EH (cell line): ENCODE measurements around the gene RASAL3.
"Not testable (repeated sequence)": the region's sequence is repeated elsewhere in the genome, so short reads cannot be mapped to it uniquely, and the experiment has no call there.

ENCODE experiments used
- DNase-seq: peaks from one replicate; pipeline ENCODE4 v3.0.0-alpha.2; 2015; ENCODE audit warnings: low read depth

RASAL3 gene

DNA sequence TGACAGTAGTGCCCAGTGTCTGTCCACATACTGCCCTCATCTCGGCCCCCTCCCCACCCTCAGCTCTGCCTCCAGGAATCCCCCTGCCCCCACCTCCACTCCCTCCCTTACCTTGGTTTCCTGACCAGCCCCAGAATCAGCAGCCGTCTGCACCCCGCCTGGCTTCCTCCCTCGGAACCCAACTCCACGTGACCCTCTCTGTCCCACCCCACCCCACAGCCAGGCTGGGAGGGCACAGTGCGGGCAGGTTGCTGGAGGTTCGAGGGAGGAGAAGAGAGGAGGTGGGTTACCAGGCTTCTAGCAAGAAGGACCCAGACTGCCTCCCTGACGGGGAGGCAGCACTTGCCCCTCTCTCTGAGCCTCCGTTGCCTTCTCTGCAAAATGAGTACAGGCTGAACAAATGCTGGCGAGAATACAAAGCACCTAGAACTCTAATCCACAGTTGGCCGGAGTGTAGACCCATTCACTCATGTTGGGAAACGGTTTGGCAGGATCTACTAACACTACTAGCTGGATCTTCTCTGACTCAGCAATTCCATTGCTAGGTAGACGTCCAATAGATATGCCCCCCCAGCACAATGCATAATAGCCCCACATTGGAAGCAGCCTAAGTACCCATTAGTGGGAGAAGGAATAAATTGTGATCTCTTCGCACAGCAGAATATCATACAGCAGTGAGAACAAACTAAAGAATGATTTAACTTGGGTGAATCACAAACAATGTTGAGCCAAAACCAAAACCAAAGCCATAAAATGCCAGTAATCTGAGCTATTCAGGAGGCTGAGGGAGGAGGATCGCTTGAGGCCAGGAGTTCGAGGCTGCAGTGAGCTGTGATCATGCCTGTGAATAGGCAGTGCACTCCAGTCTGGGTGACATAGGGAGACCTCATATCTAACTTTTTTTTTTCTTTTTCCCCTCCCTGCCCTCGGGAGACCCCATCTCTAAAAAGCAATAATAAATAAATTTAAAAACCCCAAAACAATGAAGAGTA is at the start of gene RASAL3:
RASAL3 (minus strand) TSS at position 151 of the 992 bp plus-strand sequence. CDS start 186 bp downstream, outside the sequence.
- DNase-seq: no peak

DNA sequence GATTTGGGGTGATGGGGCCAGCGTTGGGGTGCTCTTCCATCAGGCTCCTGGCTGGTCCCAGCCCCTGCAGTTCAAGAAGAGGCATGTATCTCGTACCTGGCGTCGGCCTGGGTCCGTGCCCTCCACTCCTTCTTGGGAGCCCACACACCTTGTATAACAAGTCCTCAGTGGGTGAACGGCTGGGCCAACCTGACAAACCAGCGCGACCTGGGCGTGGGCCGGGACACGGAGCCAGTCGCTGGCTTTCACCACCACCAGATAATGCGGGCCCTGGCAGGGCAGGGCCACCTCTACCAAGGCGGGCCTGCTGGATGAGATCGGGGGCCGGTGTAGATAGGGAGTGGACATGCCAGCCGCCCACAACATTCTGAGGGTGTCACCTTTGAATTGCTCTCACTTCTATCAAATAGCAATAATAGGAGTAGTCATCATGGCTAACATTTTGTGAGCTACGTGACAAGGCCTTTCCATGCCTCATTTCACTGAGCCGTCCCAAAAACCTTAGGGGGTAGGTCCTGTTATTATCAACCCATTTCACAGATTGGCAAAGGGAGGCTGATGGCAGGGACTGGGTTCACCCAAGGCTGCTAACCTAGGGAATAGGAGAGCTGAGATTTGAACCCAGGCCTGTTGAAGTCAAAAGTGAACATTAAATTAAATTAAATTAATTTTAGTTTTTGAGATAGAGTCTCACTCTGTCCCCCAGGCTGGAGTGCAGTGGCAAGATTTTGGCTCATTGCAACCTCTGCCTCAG is 47.5 kb upstream of the RASAL3 start:
- no peak for DNase-seq

GRCh38 chr19:15508035-15508710 is 43.8 kb upstream of the RASAL3 start, which contains the start of gene CYP4F22:
Gene CYP4F22 (plus strand): TSS chr19:15508525. CDS start chr19:15525337, 16,812 bp downstream.
- no peak for DNase-seq

- DNase-seq: no peak
Measured at GRCh38 chr19:15507068-15508034, 43.0 kb upstream of the RASAL3 start.

DNA sequence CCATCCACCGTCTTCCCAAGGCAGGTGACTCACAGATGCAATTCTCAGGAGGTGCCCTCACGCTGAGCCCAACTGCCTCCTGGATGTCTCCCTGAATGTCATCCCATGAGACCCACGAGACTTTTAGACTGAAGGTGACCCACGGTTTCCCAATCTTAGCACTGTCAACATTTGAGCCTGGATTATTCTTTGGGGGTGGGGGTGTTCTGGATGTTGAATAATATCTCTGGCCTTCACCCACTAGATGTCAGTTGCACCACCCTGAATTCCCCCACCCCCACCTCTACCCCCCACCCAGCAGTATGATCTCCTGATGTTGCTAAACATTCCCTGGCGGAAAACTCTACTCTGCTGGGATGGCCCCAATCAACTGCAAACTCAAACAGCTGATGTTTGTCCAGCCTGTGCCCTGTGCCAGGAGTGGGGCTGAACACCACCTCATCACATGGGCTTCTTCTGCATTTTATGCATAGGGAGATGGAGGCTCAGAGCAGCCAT is 41.8 kb upstream of the RASAL3 start:
- no peak for DNase-seq

DNA sequence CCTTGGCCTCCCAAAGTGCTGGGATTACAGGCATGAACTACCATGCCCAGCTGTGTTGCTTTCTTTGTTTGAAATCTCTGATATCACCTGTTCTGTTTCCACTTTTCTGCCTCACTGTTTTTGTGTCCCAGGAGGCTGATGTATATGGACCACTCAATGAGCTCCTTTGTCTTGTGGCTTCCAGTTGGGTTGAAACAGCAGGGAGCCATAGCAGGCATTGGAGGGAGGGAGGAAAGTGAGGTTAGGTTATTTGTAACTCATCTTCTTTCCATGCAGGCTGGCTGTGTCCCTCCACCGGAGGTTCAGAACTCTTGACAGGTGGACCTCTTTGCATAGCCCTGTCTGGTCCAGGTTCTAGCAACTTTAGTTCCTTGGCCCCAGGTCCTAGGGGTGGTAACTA is 37.9 kb upstream of the RASAL3 start:
- no peak for DNase-seq

DNA sequence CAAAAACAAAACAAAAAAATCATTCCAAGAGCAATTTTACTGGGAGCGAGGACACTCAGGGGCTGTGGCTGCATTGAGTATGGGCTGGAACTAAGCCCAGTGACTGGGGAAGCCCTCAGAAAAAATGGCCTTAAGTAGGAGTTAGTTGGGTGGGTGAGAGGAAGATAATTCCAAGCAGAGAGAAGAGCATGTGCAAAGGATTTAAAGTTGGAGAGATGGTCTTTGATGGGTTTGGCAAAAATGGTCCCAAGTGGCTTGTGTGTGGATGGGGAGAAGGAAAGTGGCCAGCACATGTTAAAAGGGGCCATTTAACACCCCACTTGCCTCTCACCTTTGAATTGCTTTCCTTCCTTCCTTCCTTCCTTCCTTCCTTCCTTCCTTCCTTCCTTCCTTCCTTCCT is 37.3 kb upstream of the RASAL3 start:
- no peak for DNase-seq

- no peak for DNase-seq
Measured at GRCh38 chr19:15498910-15499309, 34.6 kb upstream of the RASAL3 start.

DNA sequence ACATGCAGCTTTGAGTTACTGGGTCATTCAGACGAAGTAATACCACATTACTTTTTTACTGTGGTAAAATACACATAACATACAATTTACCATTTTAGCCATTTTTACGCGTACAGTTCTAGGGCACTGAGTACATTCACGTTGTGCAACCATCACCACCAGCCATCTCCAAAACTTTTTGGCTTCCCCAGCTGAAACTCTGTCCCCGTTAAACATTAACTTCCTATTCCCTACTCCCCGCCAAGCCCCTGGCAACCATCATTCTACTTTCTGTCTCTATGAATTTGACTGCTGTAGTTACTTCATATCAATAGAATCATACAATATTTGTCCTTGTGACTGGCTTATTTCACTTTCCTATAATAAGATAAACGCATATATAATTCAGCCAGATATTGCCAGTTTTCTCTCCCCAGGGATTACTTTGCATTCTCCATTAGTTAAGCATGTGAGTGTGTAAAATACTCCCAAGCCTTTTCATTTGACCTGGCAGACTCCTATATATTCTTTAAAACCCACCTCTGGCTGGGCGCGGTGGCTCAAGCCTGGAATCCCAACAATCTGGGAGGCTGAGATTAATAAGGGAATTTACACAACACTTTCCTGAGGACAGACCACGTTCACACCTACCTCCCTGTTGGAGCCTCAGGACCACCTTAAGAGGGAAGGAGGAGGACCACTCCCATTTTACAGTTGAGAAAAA is 34.0 kb upstream of the RASAL3 start:
- no peak for DNase-seq

- no peak for DNase-seq
Measured at GRCh38 chr19:15495151-15495550, 30.8 kb upstream of the RASAL3 start.

DNA sequence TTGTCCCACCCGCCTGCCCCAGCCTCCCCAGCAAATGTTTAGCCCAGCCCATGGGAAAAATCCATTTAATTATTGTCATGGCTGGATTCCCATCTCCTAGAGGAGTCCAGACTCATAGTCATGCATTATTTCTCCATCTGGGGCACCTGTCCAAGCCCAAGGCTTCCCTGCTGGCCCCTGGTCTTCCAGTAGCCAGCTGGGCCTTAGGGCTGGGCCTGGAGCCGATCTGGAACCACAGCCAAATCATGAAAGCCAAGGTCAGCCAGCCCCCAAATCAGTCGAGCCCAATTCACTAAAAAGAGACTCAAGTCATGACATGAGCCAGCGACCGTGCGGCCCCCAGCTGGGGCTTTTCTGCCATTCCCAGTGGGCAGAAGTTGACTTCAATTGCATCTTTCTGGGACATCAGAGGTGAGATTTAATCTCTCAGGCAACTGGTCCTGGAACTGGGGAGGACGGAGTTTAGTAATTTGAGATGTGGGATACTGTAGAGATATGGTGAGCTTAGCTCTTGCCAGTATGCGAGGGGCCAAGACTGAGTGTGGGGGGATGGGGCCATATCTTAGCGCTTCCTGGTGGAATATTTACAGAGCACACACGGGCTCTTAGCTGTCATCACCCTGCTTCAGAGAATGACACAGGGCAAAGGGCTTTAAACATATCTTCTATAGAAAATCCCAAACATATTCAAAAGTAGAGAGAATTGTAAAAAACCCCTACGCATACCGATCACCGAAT is 24.3 kb upstream of the RASAL3 start:
- DNase-seq: no peak

GRCh38 chr19:15487038-15487437 is 22.7 kb upstream of the RASAL3 start:
- no peak for DNase-seq

DNA sequence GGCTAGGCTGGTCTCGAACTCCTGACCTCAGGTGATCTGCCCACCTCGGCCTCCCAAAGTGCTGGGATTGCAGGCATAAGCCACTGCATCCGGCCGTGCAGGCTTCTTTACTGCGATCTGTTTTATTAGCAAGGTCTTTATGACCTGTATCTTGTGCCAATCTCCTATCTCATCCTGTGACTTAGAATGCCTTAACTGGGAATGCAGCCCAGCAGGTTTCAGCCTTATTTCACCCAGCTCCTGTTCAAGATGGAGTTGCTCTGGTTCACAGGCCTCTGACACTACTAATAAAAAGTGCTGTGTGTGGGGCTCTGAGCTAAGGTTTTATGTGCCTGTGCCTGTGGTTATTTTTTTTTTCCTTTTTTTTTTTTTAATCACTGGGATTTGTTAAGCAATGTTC is 21.4 kb upstream of the RASAL3 start:
- not testable (repeated sequence) for DNase-seq

- not testable (repeated sequence) for DNase-seq
Measured at GRCh38 chr19:15480996-15481395, 16.7 kb upstream of the RASAL3 start.

DNA sequence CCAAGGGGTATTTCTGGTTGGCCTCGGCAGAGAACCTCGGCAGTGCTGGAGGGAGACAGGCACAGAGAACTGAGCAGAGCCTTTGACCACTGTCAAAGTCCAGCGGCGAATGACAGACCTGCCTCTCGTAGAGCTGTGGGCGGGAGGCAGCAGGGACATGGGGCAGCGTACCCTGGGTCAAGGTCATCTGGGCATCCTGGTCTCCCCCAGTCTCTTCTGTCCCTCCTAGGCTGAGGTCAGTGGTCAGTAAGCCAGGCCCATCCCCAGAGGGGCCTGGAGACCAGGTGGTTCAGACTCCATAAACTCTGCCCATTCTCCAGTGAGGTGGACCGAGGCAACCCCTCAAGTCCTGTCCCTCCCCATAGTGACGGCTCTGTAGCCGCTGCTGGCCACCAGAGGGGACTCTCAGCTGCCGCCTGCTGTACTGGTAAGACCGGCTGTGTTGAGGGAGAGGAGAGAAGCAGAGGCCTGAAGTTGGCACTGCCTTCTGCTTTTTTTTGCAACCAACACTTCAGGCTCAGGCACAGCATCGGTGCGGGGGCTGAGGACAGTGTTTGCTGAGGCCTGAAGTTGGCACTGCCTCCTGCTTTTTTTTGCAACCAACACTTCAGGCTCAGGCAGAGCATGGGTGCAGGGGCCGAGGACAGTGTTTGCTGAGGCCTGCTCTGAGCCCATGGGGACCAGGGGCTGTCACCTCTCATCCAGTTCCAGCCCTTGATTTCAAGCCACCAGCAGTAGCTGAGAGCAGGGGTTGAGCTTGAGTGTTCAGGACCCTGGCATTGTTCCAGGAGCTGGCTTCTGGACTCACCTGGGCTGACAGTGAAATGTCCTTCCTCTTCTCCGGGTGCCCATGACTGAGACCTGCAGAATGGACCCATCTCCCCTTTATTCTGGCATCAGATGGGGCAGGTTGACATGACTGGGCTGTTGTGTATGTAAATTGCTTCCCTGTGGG is 15.3 kb upstream of the RASAL3 start, which contains the start of gene PGLYRP2:
PGLYRP2 (minus strand) TSS at position 111 of the 955 bp plus-strand sequence. CDS start 130 bp downstream, outside the sequence.
- peak; percentile 18 for DNase-seq

DNA sequence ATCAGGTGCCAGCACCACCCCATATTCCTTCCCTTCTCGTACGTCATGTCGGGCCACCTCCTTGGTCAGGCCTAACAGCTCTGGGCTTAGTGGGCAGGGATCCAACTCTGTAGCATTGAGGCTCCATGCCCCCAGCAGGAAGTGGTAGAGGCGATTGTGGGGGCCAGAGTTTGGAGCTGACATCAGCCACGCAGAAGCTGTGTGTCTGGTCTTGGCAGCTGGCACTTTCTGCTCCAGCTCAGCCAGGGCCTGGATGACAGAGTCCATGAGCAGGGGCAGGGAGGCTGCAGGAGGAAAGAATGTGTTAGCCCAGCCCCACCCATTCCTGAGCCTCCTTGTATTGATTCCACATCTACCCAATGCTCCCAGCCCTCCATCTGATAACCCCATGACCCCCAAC is 12.0 kb upstream of the RASAL3 start:
- no peak for DNase-seq

GRCh38 chr19:15475611-15476010 is 11.3 kb upstream of the RASAL3 start:
- DNase-seq: no peak

GRCh38 chr19:15475169-15475568 is 10.8 kb upstream of the RASAL3 start:
- no peak for DNase-seq
